RPMI7951 (cell line): ENCODE results near the gene PRKAG1. TPM values are rescaled to one million over a fixed set of nuclear protein-coding genes. Genes with fewer than 3 reads are reported as not detected.

Experiments used
- DNase-seq: peaks from one replicate; pipeline ENCODE4 v3.0.0-alpha.2; 2012; ENCODE audit warnings: low read depth
- total RNA-seq: library from RNA; depleted of rRNA; stranded (reverse); fragments of >200 nt; shearing (Covaris generic); gene quantifications from 2 replicates; pipeline ENCODE4 v1.2.3, GENCODE V29; 2014

Gene PRKAG1
- total RNA-seq, 1 experiment from 2014 or later, result 89.6 TPM

GRCh38 chr12:49049566-49050224 lies 31.1 kb upstream of the PRKAG1 start:
- peak; percentile 46 for DNase-seq

GRCh38 chr12:49048953-49049352 lies 30.4 kb upstream of the PRKAG1 start:
- DNase-seq, result no peak

GRCh38 chr12:49046129-49046895 lies 27.7 kb upstream of the PRKAG1 start:
- DNase-seq, result no peak

GRCh38 chr12:49044660-49045059 lies 26.1 kb upstream of the PRKAG1 start:
- no peak for DNase-seq

- peak; percentile 20 for DNase-seq
Observed at GRCh38 chr12:49043856-49044258, 25.3 kb upstream of the PRKAG1 start.

GRCh38 chr12:49043241-49043640 lies 24.7 kb upstream of the PRKAG1 start:
- no peak for DNase-seq

GRCh38 chr12:49041881-49042484 lies 23.4 kb upstream of the PRKAG1 start:
- DNase-seq, result no peak

GRCh38 chr12:49041036-49041880 lies 22.7 kb upstream of the PRKAG1 start:
- DNase-seq, result no peak

GRCh38 chr12:49040364-49040855 lies 21.8 kb upstream of the PRKAG1 start:
- no peak for DNase-seq

- DNase-seq, result no peak
Observed at GRCh38 chr12:49039421-49040363, 21.1 kb upstream of the PRKAG1 start.

- no peak for DNase-seq
Observed at GRCh38 chr12:49038291-49038955, 19.8 kb upstream of the PRKAG1 start.

- no peak for DNase-seq
Observed at GRCh38 chr12:49037947-49038237, 19.3 kb upstream of the PRKAG1 start.

- DNase-seq, result no peak
Observed at GRCh38 chr12:49037111-49037946, 18.8 kb upstream of the PRKAG1 start.

- no peak for DNase-seq
Observed at GRCh38 chr12:49036029-49036428, 17.5 kb upstream of the PRKAG1 start.

- DNase-seq, result no peak
Observed at GRCh38 chr12:49034286-49034622, 15.7 kb upstream of the PRKAG1 start.

- DNase-seq, result no peak
Observed at GRCh38 chr12:49033611-49034285, 15.2 kb upstream of the PRKAG1 start.

- no peak for DNase-seq
Observed at GRCh38 chr12:49032679-49033447, 14.3 kb upstream of the PRKAG1 start.

GRCh38 chr12:49032276-49032675 lies 13.7 kb upstream of the PRKAG1 start:
- DNase-seq, result no peak
